Activated T-cell treated with anti-CD3 and anti-CD28 coated beads for 48 hours (primary cell): ENCODE data around the gene NBR1.
"Not testable (repeated sequence)": the region's sequence is repeated elsewhere in the genome, so short reads cannot be mapped to it uniquely, and the experiment has no call there.

ENCODE experiments used
- DNase-seq: peaks from one replicate; pipeline ENCODE4 v3.0.0-alpha.2; 2020; ENCODE audit warnings: low read depth

Gene NBR1

GRCh38 chr17:43212641-43213490 lies 41.9 kb downstream of the NBR1 start:
- DNase-seq, result no peak

GRCh38 chr17:43213545-43213944 lies 42.5 kb downstream of the NBR1 start:
- no peak for DNase-seq

DNA sequence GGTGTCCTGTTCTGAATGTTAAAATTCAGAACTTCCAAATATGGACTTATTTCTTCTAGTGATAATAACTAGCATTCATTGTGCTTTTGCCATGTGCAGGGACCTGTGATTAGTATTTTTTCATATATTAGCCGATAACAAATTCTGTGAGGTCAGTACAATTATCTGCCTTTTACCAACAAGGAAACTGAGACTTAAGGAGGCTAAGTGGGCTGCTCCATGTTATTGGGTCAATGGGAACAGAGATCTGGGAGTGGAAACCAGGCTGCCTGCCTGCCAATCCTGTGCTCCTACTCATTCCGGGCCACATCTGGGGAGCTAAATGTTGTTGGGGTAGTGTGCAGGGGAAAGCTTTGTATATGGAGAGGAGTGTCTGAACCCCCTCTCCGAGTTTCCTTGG lies 44.3 kb downstream of the NBR1 start:
- no peak for DNase-seq

- DNase-seq, result no peak
Measured at GRCh38 chr17:43216369-43216761, 45.4 kb downstream of the NBR1 start.

DNA sequence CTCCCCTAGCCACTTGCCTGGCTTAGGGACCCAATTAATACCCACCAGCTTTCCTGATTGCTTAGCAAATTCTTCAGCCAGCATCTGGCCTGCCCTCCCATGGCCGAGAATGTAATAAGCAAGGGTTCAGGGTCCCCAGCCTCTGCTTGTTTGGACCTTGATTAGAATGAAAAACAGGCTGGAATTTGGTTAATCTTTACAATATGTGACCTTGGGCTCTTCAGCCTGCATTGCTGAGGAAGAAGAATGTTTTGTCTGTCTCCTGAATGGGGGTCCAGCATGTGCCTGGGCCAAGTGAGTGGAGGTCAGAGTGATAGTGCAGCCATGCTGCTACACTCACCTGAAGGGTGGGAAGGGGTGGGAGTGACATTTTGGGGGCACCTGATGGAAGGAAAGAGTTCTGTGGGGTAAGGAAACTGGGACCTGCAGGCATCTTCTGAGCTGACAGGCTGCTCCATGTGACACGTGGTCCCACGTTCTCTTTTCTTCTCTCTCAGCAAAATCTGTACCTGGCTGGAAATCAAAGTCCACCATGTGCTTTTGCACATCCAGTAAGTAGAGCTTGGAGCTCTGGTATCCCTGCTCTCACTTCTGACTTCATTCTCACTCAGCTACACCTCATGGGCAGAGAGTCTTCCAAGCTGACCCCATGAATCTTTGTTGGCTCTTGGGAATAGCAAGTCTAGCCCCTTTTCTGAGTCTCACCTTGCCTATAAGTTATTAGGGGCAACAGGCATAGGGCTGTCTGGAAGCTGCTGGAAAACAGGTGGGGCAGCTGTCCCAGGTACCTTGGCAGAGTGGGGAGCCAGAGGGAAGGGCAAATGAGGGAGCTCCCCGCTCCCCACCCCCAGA lies 46.0 kb downstream of the NBR1 start:
- no peak for DNase-seq

- no peak for DNase-seq
Measured at GRCh38 chr17:43217614-43218087, 46.6 kb downstream of the NBR1 start.

- DNase-seq, result no peak
Measured at GRCh38 chr17:43219001-43219400, 48.0 kb downstream of the NBR1 start.

DNA sequence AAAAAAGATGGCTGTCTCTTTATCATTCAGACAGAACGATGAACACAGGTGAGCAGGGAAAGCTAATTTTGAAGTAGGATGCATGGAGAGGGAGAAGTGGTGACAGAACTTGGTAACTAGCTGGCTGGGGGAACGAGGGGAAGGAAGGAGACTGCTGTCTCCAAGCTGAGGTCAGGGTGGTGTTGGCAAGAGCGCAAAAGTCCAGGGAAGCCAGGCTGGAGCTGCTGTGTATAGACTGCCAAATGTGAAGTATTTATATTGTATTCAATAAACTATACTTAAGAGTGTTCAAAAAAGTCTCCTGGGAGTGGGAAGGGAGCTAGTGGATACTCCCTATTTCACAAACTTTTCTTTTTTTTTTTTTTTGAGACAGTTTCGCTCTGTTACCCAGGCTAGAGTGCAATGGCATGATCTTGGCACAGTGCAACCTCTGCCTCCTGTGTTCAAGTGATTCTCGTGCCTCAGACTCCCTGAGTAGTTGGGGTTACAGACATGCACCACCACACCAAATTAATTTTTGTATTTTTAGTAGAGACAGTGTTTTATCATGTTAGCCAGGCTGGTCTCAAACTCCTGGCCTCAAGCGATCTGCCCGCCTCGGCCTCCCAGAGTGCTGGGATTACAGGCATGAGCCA lies 48.8 kb downstream of the NBR1 start:
- DNase-seq, result no peak

- no peak for DNase-seq
Measured at GRCh38 chr17:43220511-43221125, 49.6 kb downstream of the NBR1 start.

- DNase-seq, result no peak
Measured at GRCh38 chr17:43224146-43224705, 53.2 kb downstream of the NBR1 start.

GRCh38 chr17:43226393-43226792 lies 55.4 kb downstream of the NBR1 start:
- DNase-seq, result no peak

- not testable (repeated sequence) for DNase-seq
Measured at GRCh38 chr17:43228020-43228782, 57.2 kb downstream of the NBR1 start, which contains the start of gene CCDC200. TSS of gene CCDC200 (minus strand) at chr17:43228623. CDS start at chr17:43228554, 69 bp downstream.

GRCh38 chr17:43231205-43232020 lies 60.4 kb downstream of the NBR1 start:
- not testable (repeated sequence) for DNase-seq

DNA sequence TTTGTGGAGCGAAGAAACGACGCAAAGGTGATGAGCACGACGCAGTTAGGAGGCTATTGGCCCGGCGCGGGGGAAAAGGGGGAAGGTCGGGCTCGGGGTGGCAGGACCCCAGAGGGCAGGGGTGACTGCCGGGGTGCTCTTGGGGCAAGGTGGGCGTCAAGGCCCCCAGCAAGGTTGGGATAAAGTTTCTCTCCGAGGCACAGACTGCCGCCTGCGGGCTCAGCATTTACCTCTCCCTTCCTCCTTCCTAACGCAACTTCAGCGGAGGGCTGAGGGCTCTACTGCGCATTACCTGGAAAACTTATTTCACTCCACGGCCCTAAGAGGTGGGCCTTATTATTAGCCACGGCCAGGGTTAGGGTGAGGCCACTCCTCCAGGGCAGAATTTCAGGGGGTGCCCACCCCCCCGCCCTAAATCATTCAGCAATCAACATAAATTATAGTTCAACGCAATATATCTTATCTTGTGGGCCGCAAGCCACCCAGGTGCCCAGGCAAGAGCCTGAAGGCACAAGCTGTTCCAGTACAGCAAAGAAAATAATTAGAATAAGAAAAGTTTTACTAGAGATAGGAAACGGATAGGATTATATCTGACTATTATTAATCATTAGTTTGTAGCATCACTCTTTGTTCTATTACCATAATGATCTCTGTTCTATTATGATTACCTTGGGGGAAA lies 61.1 kb downstream of the NBR1 start:
- DNase-seq, result not testable (repeated sequence)

DNA sequence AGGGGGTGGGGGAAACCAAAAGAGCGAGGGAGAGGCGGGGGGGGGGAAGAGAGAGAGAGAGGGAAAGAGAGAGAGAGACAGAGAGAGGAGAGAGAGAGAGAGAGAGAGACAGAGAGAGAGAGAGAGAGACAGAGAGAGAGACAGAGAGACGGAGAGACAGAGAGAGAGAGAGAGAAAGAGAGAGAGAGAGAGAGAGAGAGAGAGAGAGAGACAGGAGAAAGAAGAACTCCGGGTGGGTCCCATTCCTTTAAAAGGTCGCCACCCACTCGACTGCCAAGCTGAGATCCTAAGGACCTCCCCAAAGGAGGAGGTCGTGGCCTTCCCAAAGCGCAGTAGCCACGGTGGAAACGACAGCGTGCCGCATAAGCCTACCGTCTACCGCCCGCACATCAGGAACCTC lies 62.2 kb downstream of the NBR1 start:
- not testable (repeated sequence) for DNase-seq

- DNase-seq, result not testable (repeated sequence)
Measured at GRCh38 chr17:43233877-43234276, 62.9 kb downstream of the NBR1 start, which contains the start of gene RNU2-1. TSS of gene RNU2-1 (minus strand) at chr17:43233977.

DNA sequence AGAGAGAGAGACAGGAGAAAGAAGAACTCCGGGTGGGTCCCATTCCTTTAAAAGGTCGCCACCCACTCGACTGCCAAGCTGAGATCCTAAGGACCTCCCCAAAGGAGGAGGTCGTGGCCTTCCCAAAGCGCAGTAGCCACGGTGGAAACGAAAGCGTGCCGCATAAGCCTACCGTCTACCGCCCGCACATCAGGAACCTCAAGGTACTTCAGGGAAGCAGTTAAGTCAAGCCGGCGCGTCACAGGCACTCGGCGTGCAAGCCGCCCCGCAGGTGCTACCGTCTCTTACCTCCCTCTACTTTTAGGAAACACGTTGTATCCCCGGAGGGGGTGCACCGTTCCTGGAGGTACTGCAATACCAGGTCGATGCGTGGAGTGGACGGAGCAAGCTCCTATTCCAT lies 68.6 kb downstream of the NBR1 start:
- not testable (repeated sequence) for DNase-seq

GRCh38 chr17:43240596-43241352 lies 69.8 kb downstream of the NBR1 start:
- DNase-seq, result not testable (repeated sequence)
